GM18907 (cell line): Measurements from ENCODE around the gene C16orf90.
"Not testable (repeated sequence)": the region's sequence is repeated elsewhere in the genome, so short reads cannot be mapped to it uniquely, and the experiment has no call there.

Experiments used
- ATAC-seq: cut with Tn5 transposase; IDR thresholded peaks from one replicate; pipeline ENCODE4 v1.9.1; 2021; ENCODE audit warnings: mild to moderate bottlenecking, moderate library complexity; ENCODE audit not compliant: unreplicated experiment

The C16orf90 gene

DNA sequence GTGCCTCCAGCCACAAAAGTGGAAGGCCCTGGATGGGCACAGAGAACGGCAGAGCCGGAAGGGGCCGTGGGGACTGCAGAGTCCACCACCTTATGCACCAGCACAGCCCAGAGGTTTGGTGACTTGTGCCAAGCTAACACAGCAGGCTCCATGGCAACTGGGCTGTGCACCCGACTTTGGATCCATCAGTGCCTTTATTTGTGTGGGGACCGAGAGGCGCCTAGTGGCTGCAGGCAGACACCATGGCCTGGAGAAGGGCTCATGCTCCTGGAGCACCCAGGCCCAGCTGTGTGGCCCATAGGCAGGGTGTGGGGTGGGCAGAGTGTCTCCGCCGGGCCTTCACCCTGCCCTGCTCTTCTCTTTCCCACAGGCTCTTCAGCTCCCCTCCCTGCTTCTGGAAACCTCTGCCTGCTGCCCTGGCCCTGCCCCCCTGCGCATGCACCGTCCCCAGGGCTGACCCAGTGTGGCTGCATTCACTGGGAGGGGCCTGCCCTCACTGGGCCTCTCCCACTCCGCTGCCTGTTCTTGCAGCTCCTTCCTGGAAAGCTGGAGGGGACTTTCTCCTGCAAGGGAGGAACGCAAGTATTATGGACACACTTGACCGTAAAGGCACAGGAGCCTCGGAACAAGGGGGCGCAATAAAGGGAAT is 10.1 kb downstream of the C16orf90 start:
- ATAC-seq: no peak

DNA sequence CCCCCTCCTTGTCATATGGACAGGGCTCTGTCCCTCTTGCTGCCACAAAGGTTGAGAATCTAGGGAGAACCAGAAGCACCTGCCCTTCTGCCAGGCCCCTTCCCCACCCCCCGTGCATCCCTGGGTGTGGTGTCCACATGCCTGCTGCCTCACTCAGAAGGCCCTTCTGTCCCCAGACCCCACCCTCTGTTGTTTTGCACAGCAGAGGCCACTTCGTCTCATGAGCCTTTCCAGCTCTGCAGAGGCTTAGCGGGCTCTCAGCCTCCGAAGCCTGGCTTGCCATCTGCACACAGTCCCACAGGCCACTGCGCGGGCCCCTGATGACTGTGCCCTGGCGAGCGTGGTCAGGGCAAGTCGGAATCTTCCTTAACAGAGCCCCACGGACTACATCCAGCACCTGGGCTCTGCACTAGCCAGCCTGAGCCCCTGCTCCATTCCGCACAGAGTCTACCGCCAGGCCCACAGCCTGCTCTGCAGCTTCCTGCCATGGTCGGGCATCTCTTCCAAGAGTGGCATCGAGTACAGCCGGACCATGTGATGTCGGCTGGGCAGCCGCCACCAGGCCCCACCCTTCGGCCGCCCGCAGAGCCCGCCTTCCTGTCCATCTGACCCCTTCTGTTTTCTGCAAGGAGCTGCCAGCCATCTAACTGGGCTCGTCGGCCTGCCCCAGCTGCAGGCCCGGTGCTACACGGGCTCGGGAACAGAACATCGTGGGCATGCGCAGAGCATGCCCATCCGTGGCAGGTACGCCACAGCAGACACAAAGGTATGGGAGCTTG is 10.8 kb downstream of the C16orf90 start:
- ATAC-seq: no peak

DNA sequence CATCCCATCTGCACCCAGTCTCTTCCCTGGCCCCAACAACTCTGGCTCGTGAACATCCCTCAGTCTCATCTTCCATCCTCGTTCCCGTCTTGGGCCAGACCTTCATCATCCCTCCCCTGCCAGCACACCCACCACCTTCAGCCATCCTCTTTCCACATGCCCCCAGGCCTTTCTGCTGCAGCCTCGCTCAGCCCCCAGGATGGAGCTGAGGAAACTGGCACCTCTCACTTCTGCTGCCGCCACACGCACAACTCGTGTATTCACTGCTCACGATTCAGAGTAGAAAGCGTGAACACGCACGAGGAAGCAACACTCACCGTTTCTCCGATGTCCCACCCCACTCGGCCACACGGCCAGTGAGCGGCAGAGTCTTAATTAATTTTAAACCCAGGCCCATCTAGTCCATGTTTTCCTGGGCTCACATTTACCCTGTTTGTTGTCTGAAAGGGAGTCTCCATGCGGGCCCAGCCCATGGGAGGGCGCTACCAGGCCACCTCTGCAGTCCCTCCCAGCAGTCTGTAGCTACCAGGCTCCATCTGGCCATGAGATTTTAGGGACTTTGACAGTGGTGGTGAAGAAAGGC is 12.5 kb downstream of the C16orf90 start:
- ATAC-seq: no peak

DNA sequence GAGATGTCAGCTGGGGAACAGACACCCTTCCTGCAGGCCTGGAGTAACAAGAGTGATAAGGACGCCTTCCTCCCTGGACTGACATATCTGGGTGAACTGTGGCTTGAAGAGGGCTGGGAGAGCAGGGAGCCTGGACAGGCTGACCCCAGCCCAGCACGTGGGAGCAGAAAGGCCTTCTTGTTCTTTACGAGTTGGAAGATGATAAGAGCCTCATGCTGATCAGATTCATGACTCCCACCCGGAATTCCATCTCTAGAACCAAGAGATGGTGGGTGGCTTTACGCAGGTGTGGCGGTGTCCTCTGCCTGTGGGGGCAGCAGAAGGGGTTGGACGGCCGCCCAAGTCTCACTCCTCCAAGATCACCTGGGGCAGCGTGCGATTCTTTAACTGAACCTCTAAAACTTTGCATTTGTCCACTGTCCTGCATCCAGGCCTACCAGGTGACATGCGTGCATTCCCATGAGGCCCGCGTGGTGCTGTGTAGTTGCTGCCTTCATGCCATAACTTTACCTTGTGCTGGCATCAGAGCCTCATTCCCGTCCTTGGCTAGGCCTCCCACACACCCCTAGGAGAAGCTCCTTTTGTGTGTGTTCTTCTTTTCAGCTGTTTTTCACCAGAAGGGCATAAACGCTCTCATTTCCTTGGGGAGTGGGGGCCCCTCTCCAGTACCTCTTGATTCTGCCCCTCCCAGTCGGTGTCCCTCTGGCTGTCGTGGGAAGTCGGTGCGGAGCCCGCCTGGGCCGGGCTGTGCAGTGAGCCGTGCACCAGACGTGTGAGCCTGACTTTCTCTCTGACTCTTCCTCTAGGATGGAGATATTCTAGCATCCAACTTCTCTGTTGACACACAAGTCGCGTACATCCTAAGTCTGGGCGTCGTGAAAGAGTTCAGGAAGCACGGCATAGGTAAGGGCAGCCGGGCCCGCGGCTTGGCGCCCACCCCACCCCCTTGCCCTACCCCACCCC is 13.3 kb downstream of the C16orf90 start:
- ATAC-seq: no peak

DNA sequence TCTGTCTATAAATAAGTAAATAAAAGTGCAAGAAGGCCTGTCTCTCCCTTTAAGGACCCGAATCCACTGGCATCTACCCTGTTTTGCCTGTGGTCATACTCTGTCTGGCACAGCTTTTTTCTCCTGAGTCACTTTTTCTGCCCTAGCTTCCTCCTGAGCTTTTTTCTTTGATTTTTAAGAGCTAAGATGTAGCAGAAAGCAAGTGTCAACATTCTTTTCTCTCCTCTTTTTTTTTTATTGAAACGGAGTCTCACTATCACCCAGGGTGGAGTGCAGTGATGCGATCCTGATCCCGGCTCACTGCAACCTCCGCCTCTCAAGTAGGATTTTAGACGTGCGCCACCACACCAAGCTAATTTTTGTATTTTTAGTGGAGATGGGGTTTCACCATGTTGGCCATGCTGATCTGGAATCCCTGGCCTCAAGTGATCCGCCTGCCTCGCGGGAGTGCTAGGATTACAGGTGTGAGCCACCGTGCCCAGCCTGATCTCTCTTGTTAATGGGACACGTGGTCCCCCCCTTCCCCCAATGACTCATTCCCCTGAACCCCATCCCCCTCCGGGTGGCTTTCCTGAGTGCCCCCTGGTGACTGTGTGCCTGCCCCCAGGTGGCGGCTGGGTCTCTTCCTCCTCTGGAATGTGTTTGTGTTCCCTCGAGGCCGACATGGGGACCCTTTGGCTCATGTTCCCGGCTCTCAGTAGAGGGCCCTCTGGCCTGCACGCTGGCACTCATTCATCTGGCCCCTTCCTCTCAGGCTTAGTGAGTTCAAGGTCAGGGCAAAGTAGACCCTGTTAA is 14.2 kb downstream of the C16orf90 start:
- ATAC-seq: no peak

DNA sequence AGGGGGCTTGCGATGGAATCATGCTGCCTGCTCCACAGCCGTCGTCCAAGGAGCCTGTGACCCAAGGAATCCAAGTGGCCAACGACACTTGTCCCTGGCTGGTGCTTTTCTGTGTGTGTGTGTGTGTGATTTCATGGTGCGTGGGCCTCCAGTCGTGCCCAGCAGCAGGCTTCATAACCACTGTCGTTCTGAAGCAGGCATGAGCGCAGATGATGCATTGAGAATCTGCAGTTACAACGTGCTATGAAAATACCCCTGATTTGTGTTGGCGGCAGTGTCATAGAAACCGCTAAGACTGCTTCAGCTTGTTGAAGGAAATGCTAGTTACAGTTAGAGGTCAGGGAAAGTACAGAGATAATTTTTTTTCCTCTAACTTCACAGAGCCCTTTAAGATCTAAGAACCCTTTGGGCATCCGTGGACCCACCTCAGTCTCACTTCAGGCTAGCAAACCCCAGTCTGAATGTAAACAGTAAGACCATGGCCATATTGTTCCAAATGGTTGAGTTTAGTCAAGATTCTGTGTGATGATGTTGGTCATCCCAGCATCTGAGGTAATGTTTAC is 15.6 kb downstream of the C16orf90 start:
- ATAC-seq: no peak

DNA sequence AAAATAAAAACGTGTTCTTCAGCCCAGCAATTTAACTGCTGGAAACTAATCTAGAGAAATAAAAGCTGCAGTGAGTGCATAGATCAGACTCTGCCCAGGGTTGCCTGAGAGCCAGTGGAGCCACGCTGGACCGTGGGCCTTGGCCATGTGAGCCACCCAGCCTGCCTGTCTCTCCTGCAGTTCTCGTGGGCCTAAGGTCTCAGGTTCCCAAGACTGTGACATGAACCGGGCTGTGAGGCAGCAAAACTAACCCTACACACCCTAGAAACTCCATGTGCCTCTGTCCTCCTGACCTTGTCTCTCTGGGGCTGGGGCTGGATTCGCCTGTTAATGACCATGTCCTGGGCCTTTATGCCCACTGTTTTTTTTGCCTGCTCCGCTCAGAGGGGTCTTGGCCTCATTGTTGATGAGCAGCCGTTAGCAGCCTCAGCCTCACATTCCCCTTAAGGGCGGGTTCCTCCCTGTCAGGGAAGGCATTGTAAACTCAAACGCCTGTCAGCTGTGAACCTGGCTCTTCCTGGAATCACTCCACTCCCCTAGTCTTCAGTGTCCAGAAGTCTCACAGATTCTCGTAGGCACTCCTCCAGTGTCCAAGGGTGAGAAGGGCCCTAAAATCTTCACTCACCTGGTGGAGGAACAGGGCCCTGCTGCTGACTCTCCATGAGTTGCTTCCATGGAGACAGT is 16.9 kb downstream of the C16orf90 start:
- ATAC-seq: no peak

DNA sequence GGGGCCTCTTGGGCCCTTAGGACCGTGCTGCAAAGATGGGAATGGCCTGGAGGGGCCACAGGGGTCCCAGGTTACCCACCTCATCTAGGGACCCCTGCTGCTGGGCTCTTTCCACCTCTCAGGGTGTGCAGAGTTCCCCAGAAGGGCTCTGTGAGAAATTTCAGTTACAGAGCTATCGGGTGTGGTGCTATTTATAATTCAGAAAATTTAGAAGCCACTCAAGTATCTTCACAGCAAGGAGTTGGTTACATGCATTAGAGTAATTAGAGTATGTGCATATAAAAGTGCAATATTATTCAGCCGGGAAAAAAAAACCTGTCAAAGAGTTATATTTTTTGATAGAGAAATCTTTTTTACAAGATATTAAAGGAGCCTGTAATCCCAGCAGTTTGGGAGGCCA is 18.9 kb downstream of the C16orf90 start:
- no peak for ATAC-seq

DNA sequence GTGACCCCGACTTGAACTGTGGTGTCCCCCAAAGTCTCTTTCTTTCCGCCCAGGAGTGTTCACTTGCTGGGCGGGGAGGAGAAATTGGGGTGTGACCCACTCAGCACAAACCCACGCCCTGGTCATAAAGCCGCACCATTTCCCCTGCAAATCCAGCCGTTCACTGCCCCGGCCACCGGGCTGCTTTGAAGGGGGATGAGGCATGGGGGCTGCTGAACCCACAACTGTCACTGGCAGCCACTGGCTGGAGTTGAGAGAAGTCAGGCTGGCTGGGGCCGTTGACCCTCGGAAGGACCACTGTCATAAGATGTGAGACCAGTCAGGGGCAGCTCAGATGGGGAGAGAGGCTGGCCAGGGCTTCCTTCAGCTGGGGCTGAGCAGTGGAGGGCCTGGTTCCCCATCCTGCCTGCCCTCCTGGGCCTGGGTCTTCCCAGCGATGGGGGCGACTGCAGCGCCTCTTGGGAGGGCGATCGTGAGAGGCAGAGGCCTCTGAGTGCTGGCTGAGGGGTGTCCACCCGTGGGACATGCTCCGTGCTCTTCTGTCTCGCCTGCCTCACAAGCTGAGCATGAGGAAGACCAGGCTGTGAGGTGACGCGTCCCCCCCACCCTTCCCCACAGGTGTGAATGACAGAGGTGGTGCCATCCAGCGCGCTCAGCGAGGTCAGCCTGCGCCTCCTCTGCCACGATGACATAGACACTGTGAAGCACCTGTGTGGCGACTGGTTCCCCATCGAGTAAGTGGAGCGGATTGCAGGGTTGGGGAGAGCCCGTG is 19.5 kb downstream of the C16orf90 start:
- ATAC-seq: no peak

DNA sequence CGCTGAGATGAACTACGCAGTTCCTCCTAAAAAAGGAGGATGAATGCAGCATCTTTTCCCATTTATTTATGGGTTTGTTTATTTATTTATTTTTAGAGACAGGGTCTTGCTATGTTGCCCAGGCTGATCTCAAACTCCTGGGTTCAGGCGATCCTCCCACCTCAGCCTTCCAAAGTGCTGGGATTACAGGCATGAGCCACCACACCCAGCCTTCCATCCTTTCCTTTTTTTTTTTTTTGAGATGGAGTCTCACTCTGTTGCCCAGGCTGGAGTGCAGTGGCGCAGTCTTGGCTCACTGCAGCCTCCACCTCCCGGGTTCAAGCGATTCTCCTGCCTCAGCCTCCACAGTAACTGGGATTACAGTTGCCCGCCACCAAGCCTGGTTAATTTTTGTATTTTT is 20.4 kb downstream of the C16orf90 start:
- not testable (repeated sequence) for ATAC-seq

DNA sequence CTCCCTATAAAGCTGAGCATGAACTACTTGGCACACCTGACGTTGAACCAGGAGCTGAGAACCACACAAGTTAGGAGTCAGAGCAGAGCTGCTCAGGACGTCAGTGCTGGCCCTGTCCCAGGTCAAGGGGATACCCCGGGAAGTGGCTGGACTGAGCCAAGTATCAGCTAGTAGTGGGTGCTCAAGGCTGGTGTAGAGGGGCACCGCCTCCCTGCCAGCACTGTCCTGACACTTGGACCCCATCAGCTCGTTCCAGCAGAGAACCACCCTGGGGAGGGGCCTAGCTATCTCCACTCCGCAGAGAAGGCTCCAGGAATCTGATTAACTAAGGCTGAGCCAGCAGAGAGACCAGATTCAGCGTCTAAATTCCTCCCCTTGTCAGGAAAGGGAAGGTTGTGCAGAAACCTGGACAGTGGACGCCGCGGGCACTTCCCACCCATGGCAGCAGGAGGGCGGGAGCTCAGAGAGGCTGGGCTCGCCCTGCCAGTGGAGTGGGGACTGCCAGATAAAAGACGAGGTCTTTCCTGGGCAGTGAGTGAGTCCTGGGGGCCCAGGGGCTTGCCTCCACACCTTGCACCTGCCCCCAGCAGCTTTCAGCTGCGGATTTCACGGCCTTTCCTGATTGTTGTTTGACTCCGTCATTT is 21.0 kb downstream of the C16orf90 start:
- ATAC-seq: no peak

DNA sequence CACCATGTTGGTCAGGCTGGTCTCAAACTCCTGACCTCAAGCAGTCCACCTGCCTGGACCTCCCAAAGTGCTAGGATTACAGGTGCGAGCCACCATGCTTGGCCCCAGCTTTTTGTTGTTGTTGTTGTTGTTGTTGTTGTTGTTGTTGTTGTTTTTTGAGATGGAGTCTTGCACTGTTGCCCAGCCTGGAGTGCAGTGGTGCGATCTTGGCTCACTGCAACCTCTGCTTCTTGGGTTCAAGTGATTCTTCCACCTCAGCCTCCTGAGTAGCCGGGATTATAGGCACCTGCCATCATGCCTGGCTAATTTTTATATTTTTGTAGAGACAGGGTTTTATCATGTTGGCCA is 21.7 kb downstream of the C16orf90 start:
- ATAC-seq: not testable (repeated sequence)

DNA sequence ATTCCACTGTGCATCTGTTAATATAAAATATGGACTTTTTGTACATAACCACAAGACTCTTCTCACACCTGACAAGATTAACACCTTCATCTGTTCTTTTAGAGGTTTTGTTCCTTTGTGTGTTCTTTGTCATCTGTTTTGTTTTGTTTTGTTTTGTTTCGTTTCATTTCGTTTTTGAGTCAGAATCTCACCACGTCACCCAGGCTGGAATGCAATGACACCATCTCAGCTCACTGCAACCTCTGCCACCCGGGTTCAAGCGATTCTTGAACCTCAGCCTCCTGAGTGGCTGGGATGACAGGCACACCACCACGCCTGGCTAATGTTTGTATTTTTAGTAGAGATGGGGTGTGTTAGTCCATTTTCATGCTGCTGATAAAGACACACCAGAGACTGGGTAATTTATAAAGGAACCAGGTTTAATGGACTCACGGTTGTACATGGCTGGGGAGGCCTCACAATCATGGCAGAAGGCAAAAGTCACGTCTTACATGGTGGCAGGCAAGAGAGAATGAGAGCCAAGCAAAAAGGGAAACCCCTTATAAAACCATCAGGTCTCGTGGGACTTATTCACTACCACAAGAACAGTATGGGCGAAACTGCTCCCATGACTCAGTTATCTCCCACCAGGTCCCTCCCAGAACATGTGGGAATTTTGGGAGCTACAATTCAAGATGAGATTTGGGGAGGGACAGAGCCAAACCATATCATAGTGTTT is 22.3 kb downstream of the C16orf90 start:
- ATAC-seq: no peak

DNA sequence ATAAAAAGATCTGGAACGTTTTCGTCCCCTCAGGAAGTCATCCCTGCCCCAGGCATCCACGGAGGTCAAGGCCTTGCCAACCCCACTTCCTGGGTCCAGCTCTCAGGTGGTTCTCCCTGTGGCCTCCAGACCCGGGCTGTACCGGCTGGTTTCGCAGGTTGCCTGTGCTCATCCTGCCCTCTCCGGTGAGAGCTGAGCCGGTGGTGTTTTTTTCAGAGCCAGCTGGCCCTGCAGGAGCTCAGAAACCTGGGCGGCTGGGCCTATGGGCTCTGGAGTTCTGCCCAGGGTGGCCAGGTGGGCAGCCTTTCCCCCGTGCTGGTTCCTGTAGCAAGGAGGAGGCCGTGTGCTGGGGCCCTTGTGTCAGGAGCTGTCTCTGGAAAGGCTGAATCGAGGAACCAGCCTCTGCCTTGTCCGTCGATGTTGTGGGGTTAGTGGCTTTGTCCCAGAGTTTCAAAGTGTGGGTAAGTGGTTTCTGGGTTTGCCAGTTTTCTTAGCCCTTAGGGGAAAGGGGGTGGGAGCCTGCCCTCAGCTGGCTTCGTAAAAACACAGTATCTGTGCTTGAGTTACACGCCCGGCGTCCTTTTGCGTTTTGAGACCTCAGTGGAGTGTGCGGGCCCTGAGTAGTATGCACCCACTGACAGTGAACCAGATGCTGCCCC is 23.6 kb downstream of the C16orf90 start:
- ATAC-seq: no peak

DNA sequence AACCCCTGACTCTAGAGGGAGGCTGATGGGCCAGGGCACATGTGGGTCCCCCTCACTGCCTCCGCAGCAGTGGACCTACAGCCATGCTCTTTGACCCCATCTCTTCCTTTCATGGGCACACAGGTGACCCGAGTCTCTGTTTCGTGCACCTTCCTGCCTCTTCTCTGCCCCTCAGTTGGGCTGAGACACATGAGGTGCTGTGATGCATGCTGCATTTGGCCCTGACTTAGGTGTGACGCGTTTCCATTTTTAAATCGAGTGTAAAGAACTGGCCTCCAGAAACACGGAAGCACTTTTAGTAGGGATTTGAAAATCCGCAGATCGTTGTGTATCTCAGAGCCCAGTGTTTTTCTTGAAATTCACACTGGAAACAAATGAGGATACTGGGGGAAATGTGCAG is 24.6 kb downstream of the C16orf90 start:
- no peak for ATAC-seq

DNA sequence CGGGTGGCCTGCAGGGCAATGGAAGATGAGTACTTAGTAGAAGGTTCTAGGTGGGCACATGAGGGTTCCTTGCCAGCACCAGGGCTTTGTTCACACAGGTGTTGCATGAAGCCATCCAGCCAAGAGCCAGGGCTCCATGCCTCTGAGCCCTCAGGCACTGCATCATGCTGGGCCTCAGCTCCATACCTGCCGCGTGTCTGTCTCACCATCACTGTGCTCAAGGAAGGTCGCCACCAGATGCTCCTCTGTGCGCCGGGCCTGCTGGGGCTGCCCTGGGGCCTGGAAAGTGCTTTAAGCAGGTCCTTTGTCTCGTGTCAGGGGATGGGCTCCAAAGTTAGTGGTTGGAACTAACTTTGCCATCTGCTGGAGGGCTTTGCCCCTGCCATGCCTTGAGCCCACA is 25.6 kb downstream of the C16orf90 start:
- no peak for ATAC-seq

DNA sequence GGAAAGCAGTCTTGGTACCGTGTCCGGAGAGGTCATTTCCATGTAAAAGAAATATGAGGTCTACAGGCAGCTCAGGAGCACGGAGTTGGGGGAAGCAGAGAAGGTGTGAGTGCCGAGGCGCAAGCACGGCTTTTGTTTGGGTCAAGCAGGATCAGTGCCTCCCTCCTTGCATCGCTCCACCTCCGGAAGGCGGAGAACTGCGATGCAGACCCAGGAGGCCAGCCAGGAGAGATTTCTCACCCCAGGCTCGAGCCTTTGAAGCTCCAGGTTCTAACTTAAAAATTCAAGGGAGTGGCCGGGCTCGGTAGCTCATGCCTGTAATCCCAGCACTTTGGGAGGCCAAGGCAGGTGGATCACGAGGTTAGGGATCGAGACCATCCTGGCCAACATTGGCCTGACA is 26.8 kb downstream of the C16orf90 start:
- ATAC-seq: no peak
